NCI-H69 (cell line): ENCODE results near the gene GRB2.
"Not testable (repeated sequence)": the region's sequence is repeated elsewhere in the genome, so short reads cannot be mapped to it uniquely, and the experiment has no call there.

Source experiments
- DNase-seq: peaks from one replicate; lab custom pipeline; 2025; lab: John Stamatoyannopoulos, UW

Gene GRB2

DNA sequence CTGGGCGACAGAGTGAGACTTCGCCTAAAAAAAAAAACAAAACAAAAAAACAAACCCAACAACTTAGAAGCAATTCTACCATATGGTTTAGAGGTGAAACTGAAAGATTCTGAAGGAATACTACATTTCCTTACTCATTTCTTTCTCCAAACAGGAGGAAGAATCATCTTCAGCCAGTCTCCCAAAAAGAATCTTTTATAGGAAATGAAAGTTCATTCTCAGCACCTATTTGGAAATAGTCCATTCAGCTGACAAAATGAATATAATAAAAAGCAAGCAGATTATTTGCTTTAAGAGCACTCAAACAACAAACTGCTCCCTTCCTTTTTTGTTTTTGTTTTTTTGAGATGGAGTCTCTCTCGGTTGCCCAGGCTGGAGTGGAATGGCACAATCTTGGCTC lies 17.7 kb downstream of the GRB2 start:
- DNase-seq: no peak

DNA sequence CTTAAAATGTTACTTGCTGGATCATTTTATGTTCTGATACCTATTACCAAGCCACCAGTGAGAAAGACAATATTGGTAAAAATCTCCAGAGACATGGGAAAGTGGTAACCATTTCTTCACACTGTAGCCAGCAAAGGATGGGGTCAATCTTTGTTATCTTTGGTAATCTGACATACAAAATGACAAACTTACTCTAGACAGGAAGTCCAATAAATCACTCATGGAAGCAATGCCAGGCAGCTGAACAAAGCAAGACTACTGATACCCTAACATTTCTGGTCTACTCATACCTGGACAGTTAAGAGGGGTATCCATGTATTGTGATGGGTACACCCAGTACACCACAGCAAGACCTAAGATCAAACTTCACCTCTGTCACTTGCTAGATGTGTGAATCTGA lies 19.0 kb downstream of the GRB2 start:
- no peak for DNase-seq

DNA sequence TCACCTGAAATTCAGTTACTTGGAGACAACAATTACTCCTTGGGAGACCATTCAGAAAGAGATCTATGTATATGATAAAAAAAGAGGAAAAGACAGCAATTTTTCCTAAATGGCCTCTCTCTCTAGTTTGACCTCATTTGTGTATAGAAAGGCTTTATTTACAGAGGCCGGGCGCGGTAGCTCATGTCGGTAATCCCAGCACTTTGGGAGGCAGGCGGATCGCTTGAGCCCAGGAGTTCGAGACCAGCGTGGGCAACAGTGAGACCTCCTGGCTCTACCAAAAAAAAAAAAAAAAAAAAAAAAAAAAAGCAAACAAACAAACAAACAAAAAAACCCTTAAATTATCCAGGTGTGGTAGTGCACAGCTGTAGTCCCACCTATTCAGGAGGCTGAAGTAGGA lies 20.7 kb downstream of the GRB2 start:
- no peak for DNase-seq

DNA sequence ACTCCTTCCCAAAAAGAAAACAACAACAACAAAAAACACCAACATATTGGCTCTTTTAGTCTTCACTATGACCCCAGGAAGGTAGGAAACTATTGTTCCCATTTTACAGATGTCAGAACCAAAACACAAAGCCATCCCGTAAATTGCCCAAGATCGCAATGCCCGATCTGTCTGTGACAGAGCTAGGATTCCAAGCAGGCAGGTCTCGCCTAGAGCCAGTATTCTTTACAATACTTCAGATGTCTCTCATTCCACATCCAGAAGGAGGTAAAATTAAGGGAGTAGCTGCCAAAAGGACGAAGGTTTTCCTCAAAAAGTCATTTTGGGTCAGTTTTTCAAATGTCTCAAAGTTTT lies 21.7 kb downstream of the GRB2 start:
- DNase-seq: no peak

DNA sequence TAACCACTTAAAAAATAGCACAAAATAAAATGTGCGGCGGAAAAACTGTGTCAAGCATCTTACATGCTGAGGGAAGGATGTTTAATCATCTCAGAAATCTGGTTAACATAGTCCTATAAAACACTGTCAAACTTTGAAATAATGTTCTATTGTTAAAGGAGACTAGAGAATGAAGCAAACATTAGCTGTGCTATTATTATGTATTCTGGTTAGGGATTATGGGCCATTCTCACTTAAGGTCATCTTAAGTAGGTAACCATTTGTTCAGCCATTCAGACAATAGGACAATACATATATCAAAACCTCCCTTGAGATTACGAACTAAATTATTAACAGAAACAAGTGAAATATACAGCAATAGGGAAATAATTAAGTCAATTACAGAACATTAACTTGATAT lies 24.7 kb downstream of the GRB2 start:
- no peak for DNase-seq

DNA sequence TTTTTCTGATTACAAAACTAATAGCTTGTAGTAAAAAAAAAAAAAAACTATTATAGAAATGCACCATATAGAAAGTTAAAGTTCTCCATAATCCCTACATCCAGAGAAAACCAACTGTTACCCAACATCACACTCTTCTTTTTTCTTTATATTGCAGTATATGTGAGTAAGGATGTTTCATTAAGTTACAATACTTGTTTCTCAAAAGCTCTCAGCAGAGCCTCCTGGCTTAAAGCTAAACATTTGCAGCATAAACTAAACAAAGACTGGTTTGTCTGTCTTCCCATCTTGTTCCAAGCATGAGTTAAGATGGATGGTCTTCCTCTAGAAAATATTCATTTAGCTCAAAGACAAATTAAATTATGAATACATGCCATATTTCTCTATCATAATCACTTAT lies 25.2 kb downstream of the GRB2 start:
- no peak for DNase-seq

DNA sequence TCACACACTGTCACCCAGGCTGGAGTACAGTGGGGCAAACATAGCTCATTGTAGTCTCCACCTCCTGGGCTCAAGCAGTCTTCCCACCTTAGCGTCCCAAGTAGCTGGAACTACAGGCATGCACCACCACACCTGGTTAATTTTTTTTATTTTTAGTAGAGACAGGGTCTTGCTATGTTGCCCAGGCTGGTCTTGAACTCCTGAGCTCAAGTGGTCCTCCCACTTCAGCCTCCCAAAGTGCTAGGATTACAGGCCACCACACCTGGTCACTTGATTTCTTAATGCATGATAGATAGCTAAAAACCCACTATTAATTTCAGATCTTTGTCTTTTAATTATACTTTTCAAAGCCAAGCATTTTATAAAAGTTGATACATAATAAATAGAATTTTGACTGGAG lies 26.1 kb downstream of the GRB2 start:
- not testable (repeated sequence) for DNase-seq

DNA sequence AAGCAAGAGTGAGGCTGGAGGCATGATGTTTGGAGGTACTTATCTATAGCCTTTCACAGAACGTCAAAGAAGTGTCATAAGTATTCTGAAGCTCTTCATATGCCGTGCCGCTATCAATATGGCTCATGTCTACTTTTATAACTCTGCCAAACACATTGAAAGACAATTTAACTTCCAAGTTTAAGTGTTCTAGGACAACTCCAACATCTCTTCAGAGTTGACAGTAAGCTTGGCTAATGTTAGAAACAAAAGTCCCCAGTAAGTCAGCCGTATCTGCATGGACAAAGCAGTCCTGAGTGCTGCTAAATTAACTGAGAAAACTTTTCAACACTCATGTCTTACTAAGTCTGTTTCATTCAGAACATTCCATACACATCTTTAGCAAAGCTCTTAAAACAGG lies 32.2 kb downstream of the GRB2 start:
- no peak for DNase-seq

DNA sequence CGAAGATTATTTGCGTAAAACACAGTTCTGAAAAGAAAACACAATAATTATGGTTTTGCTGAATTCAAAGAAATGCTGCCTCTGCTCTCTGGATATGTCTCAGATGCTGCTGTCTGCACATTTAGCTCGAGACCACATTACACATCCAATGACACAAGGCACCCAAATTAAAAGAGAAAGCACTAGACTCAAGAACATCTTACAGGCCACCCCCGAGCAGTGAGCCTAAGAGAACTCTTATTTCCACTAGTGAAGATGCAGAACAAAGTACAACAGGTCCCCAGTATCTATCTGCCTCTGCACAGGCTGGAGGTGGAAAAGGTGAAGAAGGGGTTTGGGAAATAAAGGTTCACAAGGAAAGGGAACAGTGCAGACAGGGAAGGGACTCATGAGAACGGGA lies 33.5 kb downstream of the GRB2 start:
- no peak for DNase-seq

DNA sequence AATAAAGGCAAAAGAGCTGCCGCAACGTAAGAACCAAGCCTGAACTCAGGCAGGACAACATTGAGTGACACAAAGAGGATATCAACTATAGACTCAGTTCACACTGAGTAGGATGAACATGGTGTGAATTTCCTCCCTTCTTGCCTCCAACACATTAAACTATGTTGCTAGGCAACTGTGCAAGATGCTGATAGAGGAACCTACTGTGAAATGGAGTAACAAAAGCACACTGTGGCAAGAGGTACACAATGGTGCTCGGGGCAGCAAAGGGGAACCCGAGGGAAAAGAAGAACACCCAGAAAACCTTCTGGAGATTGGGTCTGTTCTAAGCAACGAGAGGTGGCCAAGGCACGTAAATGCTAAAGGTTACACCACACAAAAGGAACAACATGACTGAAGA lies 34.1 kb downstream of the GRB2 start:
- DNase-seq: no peak

DNA sequence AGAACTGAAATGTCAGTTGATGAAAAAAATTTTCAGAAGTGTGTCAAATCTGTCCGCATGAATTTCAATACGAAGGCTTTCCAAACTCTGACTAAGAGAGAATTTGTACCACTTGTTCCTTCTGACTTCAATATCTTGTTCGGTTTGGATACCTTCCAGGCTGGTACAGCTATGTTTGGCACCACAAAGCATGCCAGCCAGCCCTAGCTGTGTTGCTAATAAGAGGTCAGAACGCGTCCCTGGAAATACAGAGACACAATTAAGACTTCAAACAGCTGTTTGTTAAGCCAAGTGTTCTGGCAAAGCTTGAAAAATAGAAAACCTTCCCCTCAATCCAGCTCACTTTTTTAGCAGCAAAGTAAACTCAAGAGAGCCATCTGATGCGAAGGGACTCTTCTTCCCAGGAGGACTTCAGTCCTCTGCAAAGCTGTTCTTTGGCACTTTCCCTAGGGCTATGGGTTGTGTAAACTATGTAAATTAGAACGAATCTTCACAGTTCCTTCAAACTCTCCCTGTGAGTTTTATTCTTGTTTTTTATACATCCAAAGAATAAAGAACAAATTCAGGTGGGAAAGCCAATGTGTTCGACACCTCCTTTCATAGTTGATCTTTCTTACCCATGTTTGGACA lies 35.1 kb downstream of the GRB2 start:
- DNase-seq: no peak

DNA sequence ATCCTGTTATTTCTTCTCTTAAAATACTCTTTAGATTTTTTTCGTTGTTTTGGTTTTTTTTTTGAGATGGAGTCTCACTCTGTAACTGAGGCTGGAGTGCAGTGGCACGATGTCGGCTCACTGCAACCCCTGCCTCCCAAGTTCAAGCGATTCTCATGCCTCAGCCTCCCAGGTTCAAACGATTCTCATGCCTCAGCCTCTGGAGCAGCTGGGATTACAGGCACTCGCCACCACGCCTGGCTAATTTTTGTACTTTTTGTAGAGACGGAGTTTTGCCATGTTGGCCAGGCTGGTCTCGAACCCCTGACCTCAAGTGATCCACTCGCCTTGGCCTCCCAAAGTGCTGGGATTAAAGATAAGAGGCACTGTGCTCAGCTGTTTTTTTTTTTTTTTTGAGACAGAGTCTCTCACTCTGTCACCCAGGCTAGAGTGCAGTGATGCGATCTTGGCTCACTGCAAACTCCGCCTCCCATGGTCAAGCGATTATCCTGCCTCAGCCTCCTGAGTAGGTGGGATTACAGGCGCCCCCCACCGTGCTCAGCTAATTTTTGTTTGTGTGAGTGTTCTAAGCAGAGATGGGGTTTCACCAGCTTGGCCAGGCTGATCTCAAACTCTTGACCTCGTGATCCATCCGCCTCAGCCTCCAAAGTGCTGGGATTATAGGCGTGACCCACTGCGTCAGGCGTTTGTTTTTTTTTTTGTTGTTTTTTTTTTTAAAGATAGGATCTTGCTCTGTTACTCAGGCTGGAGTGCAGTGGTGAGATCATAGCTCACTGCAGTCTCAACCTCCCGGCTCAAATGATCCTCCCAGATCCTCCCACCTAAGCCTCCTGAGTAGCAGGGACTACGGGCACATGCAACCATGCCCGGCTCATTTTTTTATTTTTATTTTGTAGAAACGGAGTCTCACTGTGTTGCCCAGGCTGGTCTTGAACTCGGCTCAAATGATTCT lies 37.4 kb downstream of the GRB2 start:
- peak; percentile 34 for DNase-seq

DNA sequence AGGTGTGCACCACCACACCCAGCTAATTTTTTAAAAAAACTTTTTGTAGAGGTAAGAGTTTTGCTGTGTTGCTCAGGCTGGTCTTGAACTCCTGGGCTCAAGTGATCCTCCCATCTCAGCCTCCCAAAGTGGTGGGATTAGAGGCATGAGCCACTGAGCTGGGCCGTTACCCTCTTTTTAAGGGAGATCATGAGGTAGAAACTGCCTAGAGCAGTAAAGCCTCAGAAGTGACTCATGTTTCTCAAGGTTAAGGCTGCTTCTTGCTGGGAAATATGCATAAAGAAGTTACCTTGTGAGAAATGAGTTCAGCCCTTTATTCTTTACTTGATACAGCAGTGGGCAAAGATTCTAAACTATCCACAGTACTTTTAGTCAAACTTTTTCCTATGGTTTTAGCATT lies 38.2 kb downstream of the GRB2 start:
- no peak for DNase-seq

DNA sequence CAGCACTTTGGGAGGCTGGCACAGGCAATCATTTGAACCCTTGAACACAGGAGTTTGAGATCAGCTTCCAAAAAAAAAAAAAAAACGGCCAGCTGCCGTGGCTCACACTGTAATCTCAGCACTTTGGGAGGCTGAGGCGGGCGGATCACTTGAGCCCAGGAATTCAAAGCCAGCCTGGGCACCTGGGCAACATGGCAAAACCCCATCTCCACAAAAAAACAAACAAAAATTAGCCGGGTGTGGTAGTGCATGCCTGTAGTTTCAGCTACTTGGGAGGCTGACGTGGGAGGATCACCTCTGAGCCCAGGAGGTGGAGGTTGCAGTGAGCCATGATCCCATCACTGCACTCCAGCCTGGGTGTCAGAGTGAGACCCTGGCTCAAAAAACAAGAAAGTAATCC lies 39.0 kb downstream of the GRB2 start:
- DNase-seq: peak; percentile 54

DNA sequence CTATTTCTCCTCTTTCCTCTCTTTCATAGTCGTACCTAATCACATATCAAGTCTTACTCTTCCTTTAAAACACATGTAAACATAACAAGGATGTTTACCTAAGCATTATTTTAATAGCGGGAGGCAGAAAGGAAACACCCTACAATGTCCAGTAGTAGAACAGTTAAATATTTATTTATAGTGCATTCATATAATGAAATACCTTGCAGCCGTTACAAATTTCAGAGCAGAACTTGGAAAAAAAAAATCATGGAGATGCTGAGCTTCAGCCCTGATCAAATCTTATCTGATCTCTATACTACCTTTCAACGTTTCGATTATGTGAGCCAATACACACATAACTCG lies 39.6 kb downstream of the GRB2 start:
- DNase-seq: peak; percentile 63

DNA sequence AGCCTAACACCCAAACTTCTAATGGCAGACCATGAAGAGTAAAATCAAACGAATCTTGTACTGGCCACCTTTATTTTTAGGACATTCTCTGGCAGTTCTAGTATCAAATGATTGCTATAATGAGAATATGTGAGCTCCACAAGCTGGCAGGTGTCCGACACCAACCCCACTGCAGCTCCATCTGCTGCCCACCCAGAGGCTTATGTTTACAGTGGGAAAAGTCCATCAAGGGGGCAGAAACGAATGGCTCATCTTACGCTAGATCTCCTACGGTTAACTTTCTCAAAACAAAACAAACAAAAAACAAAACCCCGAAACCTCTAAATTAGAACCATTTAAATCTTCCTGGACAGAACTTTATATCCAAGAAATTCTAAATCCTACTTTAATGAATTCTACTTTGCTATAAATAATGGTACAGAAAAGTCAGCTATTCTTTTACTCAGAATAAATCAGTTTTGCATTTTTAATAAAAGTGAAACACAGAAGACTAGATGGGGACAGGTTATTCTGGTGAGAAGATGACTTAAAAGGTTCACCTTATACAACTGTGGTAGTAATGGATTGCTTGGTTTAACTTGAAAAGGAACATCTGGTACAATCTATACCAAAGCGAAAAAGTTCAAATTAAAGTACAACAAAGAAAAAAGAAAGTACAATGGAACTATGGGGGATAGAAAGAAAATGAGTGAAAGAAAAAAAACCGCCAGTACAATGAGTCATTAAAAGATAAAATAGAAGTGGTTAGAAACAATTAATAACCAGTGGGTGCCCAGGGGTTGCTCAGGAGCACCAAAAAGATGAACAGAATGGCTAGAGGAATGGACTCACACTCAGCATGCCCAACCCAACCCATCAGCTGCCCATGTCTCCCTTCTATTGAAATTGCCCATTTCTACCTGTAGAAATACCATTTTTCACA lies 40.2 kb downstream of the GRB2 start:
- peak; percentile 82 for DNase-seq

DNA sequence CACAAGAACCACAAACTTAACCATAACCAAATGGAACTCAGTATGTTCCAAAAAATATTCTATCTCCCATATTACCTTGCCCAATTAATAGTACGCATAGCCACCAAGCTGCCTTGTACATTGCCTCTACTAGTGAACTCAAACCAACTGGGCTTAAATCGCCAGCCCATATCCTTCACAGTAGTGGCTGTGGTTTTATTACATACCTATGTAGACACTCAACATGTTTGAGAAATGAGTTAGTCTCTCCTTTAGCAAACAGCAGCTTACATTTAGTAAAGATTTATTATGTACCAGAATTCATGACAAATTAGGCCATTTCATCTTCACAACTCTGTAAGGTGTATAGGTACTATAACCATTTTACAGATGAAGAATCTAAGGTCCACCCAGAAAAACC lies 41.4 kb downstream of the GRB2 start:
- no peak for DNase-seq

DNA sequence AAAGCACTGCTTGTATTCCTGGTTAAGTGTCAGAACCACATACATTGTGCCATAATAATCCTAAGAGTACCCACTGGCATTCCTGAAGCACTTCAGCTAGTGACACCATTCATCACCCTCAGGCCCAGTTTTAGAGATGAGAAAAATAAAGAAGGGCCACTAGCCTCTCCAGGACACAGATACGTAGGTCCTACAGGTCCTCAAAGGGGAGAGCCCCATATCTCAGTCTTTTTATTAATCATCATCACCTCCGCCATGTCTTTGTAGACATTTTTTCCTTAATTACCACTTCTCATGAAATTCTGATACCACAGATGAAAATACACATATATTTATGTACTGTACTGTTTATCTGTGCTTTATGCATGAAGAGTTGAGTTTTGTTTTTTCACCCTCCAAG lies 43.5 kb downstream of the GRB2 start:
- DNase-seq: no peak

DNA sequence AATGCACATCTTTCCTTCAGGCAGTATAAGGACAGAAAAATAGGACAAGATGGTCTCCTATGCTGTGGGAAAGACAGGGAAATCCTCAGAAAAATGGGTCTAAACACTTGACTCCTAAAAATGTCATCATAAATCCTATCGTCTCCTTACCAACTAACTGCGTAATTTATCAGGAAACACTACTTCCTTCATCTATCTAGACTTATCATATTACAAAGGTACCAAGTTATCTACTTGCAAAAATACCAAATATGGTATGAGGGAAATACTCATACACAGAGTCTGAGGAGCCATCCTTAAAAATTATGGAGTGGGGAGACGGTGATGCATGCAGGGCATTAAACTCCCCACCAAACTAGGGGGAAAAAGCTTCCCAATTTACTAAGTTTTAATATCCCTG lies 44.1 kb downstream of the GRB2 start:
- DNase-seq: no peak

DNA sequence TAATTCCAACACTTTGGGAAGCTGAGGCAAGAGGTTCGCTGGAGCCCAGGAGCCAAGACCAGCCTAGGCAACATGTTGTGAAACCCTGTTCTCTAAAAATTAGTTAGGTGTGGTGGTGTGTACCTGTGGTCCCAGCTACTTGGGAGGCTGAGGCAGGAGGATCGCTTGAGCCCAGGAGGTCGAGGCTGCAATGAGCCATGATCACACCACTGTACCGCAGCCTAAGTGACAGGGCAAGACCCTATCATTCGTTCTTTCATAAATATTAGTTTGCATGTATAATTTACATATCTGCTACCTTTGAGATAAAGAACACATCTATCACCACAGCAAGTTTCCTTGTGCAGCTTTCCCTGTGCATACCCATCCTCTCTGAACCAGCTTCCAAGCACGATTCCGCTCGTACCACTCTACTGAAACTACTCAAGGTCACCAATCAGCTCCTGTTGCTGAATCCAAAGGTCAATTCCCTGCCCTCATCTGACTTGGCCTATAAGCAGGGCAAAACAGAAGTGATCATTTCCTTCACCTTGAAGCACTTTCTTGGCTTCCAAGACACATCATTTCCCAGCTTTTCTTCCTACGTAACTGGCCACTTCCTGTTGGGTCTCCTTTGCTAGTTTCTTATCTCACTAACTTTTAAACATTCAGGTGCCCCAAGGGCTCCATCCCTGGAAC lies 49.1 kb downstream of the GRB2 start:
- no peak for DNase-seq

DNA sequence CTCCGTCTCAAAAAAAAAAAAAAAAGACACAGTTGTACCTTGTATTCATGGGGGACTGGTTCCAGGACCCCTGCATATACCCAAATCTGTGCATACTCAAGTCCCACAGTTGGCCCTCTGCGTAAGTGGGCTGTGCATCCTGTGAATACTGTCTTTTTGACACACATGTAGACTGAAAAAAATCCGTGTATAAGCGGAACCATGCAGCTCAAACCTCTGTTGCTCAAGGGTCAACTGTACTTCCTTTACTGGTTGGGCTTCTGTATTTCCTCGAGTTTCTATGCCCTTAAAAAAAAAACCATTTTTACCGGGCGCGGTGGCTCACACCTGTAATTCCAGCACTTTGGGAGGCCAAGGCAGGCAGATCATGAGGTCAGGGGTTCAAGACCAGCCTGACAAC lies 52.3 kb downstream of the GRB2 start:
- no peak for DNase-seq

DNA sequence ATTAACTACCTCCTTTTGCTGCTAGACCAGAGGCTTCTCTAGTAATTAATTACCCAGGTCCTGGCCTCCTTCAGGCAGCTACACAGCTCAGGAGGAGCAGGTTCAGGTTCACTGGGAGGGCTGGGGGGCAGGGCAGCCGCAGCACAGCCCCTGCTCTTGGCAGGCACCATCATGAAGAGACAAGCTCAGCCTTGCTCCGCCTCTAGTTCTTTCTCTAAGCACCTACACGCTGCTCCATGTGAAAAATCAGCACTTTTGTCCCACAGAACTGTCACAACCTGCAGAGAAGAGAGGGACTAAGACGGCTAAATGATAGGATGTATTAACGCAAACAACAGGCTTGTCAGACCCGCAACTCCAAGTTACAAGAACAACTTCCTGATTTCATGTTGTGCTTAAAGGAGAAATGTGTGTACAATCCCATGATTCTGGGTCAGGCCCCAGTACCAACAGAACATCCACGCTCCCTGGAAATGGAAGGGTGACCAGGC lies 53.4 kb downstream of the GRB2 start:
- DNase-seq: peak; percentile 93
